Caco-2 (cell line): ENCODE measurements around the gene PTH. TPM values are rescaled to one million over a fixed set of nuclear protein-coding genes. Genes with fewer than 3 reads are reported as not detected.

Source experiments
- BruUV-seq: library from RNA; stranded (reverse); fragments of 400-500 nt; replicated peaks from 2 replicates; lab custom pipeline; 2021; lab: Mats Ljungman, UMichigan
- CTCF ChIA-PET: fragments of 300-600 bp; sonication (Branson Sonifier 250); formaldehyde crosslinking; loops from one replicate; lab custom pipeline; 2022; ENCODE audit warnings: antibody characterized with exemption; lab: Charles Lee
- POLR2A ChIA-PET: fragments of 300-600 bp; sonication (Branson Sonifier 250); formaldehyde crosslinking; loops from one replicate; lab custom pipeline; 2022; ENCODE audit warnings: antibody characterized with exemption; lab: Charles Lee
- DNase-seq, 2 experiments: peaks; one replicate each; pipeline versions ENCODE4 v3.0.0 to v3.0.0-alpha.2; 2020 to 2022
- H3K27me3 ChIP-seq: replicated peaks from 2 replicates; pipeline ENCODE4 v1.6.0; 2011; ENCODE audit warnings: low read length; ENCODE audit not compliant: control insufficient read depth, insufficient read depth
- H3K36me3 ChIP-seq: 2 replicates; pipeline ENCODE4 v1.5.1; 2011; ENCODE audit warnings: low read length; ENCODE audit not compliant: control insufficient read depth, insufficient read depth
- H3K4me1 ChIP-seq: fragments of 250-450 bp; sonication (Bioruptor Pico); 2 replicates; pipeline ENCODE4 v1.5.1; 2020; ENCODE audit warnings: mild to moderate bottlenecking
- H3K4me3 ChIP-seq: 2 replicates; pipeline ENCODE4 v1.5.1; 2011; ENCODE audit warnings: low read depth, mild to moderate bottlenecking, control low read depth, low read length
- H3K9me3 ChIP-seq: fragments of 250-450 bp; sonication (Bioruptor Pico); 2 replicates; pipeline ENCODE4 v1.5.1; 2020; ENCODE audit warnings: mild to moderate bottlenecking, moderate library complexity
- H3K27ac Mint-ChIP-seq: one replicate; pipeline ENCODE4 v1.8.0; 2022; ENCODE audit warnings: mixed read lengths; ENCODE audit not compliant: unreplicated experiment
- H3K27me3 Mint-ChIP-seq: one replicate; pipeline ENCODE4 v1.8.0; 2022; ENCODE audit warnings: mixed read lengths; ENCODE audit not compliant: insufficient read depth, unreplicated experiment
- H3K36me3 Mint-ChIP-seq: one replicate; pipeline ENCODE4 v1.8.0; 2022; ENCODE audit warnings: mild to moderate bottlenecking, mixed read lengths; ENCODE audit not compliant: insufficient read depth, unreplicated experiment
- H3K4me1 Mint-ChIP-seq: one replicate; pipeline ENCODE4 v1.8.0; 2022; ENCODE audit warnings: low read depth, mixed read lengths; ENCODE audit not compliant: unreplicated experiment
- H3K4me3 Mint-ChIP-seq: one replicate; pipeline ENCODE4 v1.8.0; 2022; ENCODE audit warnings: mild to moderate bottlenecking, moderate library complexity, mixed read lengths; ENCODE audit not compliant: unreplicated experiment
- H3K9me3 Mint-ChIP-seq: one replicate; pipeline ENCODE4 v1.8.0; 2022; ENCODE audit warnings: mixed read lengths; ENCODE audit not compliant: unreplicated experiment
- CTCF ChIP-seq, 2 experiments: fragments of 200-600 bp in 1 of 2; IDR thresholded peaks; 1 replicate in 1 of 2; 2 replicates in 1 of 2; pipeline versions ENCODE4 v1.5.1 to v1.8.0; 2011 to 2022; ENCODE audit warnings: antibody characterized with exemption in 1 of 2, control low read depth in 1 of 2, inconsistent platforms in 1 of 2, low read depth in 1 of 2, low read length in 1 of 2, mild to moderate bottlenecking in 1 of 2, moderate library complexity in 1 of 2; ENCODE audit not compliant: insufficient read depth in 1 of 2, severe bottlenecking in 1 of 2, unreplicated experiment in 1 of 2
- intact Hi-C: fragments of 100-400 bp; cut with micrococcal nuclease; formaldehyde crosslinking; loops from one replicate; pipeline ENCODE4 v1.10.0; 2022; ENCODE audit not compliant: unreplicated experiment
- total RNA-seq: library from RNA; stranded (reverse); gene quantifications from 2 replicates; pipeline ENCODE4 v1.2.3, GENCODE V29; 2022

Gene PTH
- total RNA-seq, 1 experiment from 2014 or later, result not detected

DNA sequence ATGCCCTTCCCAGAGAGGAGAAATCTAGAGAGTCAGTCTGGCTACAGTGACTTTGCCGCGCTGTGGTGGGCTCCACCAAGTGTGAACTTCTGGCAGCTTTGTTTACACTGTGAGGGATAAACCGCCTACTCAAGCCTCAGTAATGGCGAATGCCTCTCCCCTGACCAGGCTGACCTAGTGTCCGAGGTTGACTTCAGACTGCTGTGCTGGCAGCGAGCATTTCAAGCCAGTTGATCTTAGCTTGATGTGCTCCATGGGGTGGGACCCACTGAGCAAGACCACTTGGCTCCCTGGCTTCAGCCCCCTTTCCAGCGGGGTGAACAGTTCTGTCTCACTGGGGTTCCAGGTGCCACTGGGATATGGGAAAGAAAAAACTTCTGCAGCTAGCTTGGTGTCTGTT, 38.6 kb upstream of the PTH start:
- TF ChIP-seq CTCF (IDR thresholded peaks at IDR 0.05; ENCODE audit: insufficient read depth in 1 of 2, low read depth in 1 of 2, low read length in 1 of 2, severe bottlenecking in 1 of 2, unreplicated experiment in 1 of 2), result no peak
- CTCF ChIA-PET, result no interaction called here
- no peak for DNase-seq
- no peak overlapping the region for H3K27ac Mint-ChIP-seq
- Histone ChIP-seq H3K9me3 (peaks cover 31% of the 10 kb centered on the region), H3K4me3 (no peak overlapping the region), H3K36me3 (no peaks in the 10 kb centered on the region), H3K27me3 (no peaks in the 10 kb centered on the region), H3K4me1 (no peaks in the 10 kb centered on the region)
- intact Hi-C loops, result no loop called here
- no peaks in the 10 kb centered on the region for H3K4me1 Mint-ChIP-seq
- H3K4me3 Mint-ChIP-seq, result no peak overlapping the region
- no peaks in the 10 kb centered on the region for H3K36me3 Mint-ChIP-seq
- H3K9me3 Mint-ChIP-seq, result peaks cover 48% of the 10 kb centered on the region
- no TSS peak for BruUV-seq
- POLR2A ChIA-PET, result no interaction called here
- H3K27me3 Mint-ChIP-seq, result peaks cover 4% of the 10 kb centered on the region

DNA sequence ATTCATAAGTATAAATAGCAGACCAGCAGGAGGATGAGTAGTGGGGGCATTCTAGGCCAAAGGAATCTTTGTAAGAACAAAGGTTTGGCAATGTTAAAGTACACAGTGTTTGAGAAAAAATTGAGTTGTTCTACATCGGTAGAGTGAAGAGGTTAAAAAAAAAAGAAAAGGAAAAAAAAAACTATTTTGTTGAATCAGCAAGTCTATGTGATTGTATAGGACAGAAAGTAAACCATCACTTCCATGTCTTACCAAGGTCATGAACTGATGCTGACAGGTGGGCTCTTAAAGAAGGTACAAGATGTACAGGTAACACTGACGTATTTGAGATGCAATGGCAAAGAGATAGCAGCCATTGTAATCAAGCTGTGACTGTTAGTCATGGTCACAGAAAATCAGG, 29.5 kb upstream of the PTH start:
- no peak overlapping the region for H3K4me3 Mint-ChIP-seq
- Histone ChIP-seq H3K36me3 (no peaks in the 10 kb centered on the region), H3K9me3 (no peaks in the 10 kb centered on the region), H3K4me3 (no peak overlapping the region), H3K4me1 (no peaks in the 10 kb centered on the region), H3K27me3 (no peaks in the 10 kb centered on the region)
- BruUV-seq, result no TSS peak
- POLR2A ChIA-PET, result interaction anchor here (0.6 kb wide), 1 partner anchor 8 kb away, joined by 3 read pairs; no protein-coding TSS in a partner anchor
- no peaks in the 10 kb centered on the region for H3K4me1 Mint-ChIP-seq
- H3K36me3 Mint-ChIP-seq, result no peaks in the 10 kb centered on the region
- intact Hi-C loops, result no loop called here
- peaks cover 2% of the 10 kb centered on the region for H3K27me3 Mint-ChIP-seq
- CTCF ChIA-PET, result no interaction called here
- no peaks in the 10 kb centered on the region for H3K9me3 Mint-ChIP-seq
- no peak for DNase-seq
- no peak for TF ChIP-seq CTCF (IDR thresholded peaks at IDR 0.05; ENCODE audit: insufficient read depth in 1 of 2, low read depth in 1 of 2, low read length in 1 of 2, severe bottlenecking in 1 of 2, unreplicated experiment in 1 of 2)
- no peak overlapping the region for H3K27ac Mint-ChIP-seq

DNA sequence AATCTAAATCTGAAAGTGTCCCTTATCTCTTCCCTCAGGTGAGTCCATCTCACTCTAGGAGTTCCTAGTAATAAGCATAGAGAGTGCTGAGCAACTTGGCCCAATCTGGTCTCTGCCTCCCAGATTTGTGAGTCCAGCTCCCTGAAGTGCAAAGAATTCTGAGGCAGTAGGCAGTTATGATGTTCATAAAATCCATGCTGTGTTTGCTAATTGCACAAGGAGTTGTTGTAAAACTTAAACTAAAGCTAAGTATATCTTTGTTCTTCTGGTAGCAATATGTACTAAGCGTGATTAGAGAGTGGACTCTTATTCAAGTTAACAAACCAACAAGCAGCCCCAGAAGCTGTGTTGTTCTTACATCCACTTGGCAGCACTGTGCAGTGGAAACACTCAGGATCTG, 7.6 kb upstream of the PTH start:
- Mint-ChIP-seq H3K27ac (no peak overlapping the region), H3K27me3 (no peaks in the 10 kb centered on the region), H3K9me3 (no peaks in the 10 kb centered on the region), H3K4me1 (no peaks in the 10 kb centered on the region), H3K36me3 (no peaks in the 10 kb centered on the region), H3K4me3 (no peak overlapping the region)
- POLR2A ChIA-PET, result interaction anchor here (0.5 kb wide), 1 partner anchor 41 kb away, joined by 3 read pairs; the partner anchor contains the start of gene BTBD10
- CTCF ChIA-PET, result interaction anchor here (1.2 kb wide), 1 partner anchor 16 kb away, joined by 6 read pairs; no protein-coding TSS in a partner anchor
- intact Hi-C loops, result no loop called here
- TF ChIP-seq CTCF (IDR thresholded peaks at IDR 0.05; ENCODE audit: insufficient read depth in 1 of 2, low read depth in 1 of 2, low read length in 1 of 2, severe bottlenecking in 1 of 2, unreplicated experiment in 1 of 2), result no peak
- no peaks in the 10 kb centered on the region for H3K9me3 ChIP-seq
- DNase-seq, result peak; percentile 57 to 62
- H3K4me1 ChIP-seq, result no peaks in the 10 kb centered on the region
- H3K27me3 ChIP-seq, result no peaks in the 10 kb centered on the region
- H3K36me3 ChIP-seq, result no peaks in the 10 kb centered on the region
- no peak overlapping the region for H3K4me3 ChIP-seq
- no TSS peak for BruUV-seq
